A673 (cell line): ENCODE data around the gene IPO13. TPM values are rescaled to one million over a fixed set of nuclear protein-coding genes. Genes with fewer than 3 reads are reported as not detected.
A peak's percentile ranks its signal among the peaks of the same experiment; 100 is the strongest.

Experiments
- BruUV-seq: library from RNA; stranded (reverse); fragments of 400-500 nt; replicated peaks from 2 replicates; lab custom pipeline; 2021; lab: Mats Ljungman, UMichigan
- CTCF ChIA-PET: fragments of 300-600 bp; sonication (Branson Sonifier 250); formaldehyde crosslinking; loops from one replicate; lab custom pipeline; 2022; ENCODE audit warnings: antibody characterized with exemption; lab: Charles Lee
- POLR2A ChIA-PET: fragments of 300-600 bp; sonication (Branson Sonifier 250); formaldehyde crosslinking; loops from one replicate; lab custom pipeline; 2022; ENCODE audit warnings: antibody characterized with exemption; ENCODE audit not compliant: low non-redundant PET; lab: Charles Lee
- DNase-seq: peaks from one replicate; pipeline ENCODE4 v3.0.0-alpha.2; 2015; ENCODE audit warnings: low spot score
- H3K27ac ChIP-seq: fragments of 200-600 bp; sonication (generic); 2 replicates; pipeline ENCODE4 v1.5.1; 2016; ENCODE audit warnings: mixed run types, low read depth, mild to moderate bottlenecking, mixed read lengths, antibody characterized with exemption, low read length; ENCODE audit not compliant: poor library complexity, severe bottlenecking
- H3K27me3 ChIP-seq: fragments of 200-600 bp; sonication (generic); replicated peaks from 2 replicates; pipeline ENCODE4 v1.6.1; 2017; ENCODE audit warnings: mixed run types, low read depth, mild to moderate bottlenecking, mixed read lengths, antibody characterized with exemption, low read length; ENCODE audit not compliant: insufficient read depth, poor library complexity
- H3K36me3 ChIP-seq: fragments of 200-600 bp; sonication (generic); 2 replicates; pipeline ENCODE4 v1.6.1; 2016; ENCODE audit warnings: mixed run types, mild to moderate bottlenecking, mixed read lengths, antibody characterized with exemption, low read length; ENCODE audit not compliant: insufficient read depth, poor library complexity, severe bottlenecking
- H3K4me1 ChIP-seq: fragments of 200-600 bp; sonication (generic); 2 replicates; pipeline ENCODE4 v1.6.1; 2017; ENCODE audit warnings: mixed run types, mild to moderate bottlenecking, mixed read lengths, antibody characterized with exemption, low read length; ENCODE audit not compliant: insufficient read depth, poor library complexity, severe bottlenecking
- H3K4me3 ChIP-seq: fragments of 200-600 bp; sonication (generic); 2 replicates; pipeline ENCODE4 v1.5.1; 2016; ENCODE audit warnings: low read depth, mixed run types, mild to moderate bottlenecking, mixed read lengths, low read length; ENCODE audit not compliant: poor library complexity, severe bottlenecking
- H3K9me3 ChIP-seq: fragments of 200-600 bp; sonication (generic); 2 replicates; pipeline ENCODE4 v1.6.1; 2016; ENCODE audit warnings: mixed run types, low read depth, mild to moderate bottlenecking, mixed read lengths, antibody characterized with exemption, low read length; ENCODE audit not compliant: poor library complexity, severe bottlenecking
- CTCF ChIP-seq: fragments of 300-800, 200-600 bp; sonication (generic); conservative IDR thresholded peaks from 2 replicates; pipeline ENCODE4 v1.5.1; 2017; ENCODE audit warnings: low read depth, mild to moderate bottlenecking, antibody characterized with exemption, low read length, moderate library complexity, mixed read lengths
- EZH2 ChIP-seq: fragments of 200-600 bp; sonication (generic); IDR thresholded peaks from 2 replicates; pipeline ENCODE4 v1.6.1; 2017; ENCODE audit warnings: borderline replicate concordance, low read depth, mild to moderate bottlenecking, mixed read lengths, antibody characterized with exemption, low read length; ENCODE audit not compliant: poor library complexity, severe bottlenecking
- intact Hi-C: fragments of 100-400 bp; cut with micrococcal nuclease; formaldehyde crosslinking; loops from one replicate; pipeline ENCODE4 v1.10.0; 2022; ENCODE audit not compliant: unreplicated experiment
- total RNA-seq: library from RNA; stranded (reverse); gene quantifications from 2 replicates; pipeline ENCODE4 v1.2.3, GENCODE V29; 2021

The IPO13 gene
- total RNA-seq, 1 experiment from 2014 or later: 53.4 TPM

GRCh38 chr1:43912607-43913006, 34.1 kb upstream of the IPO13 start:
- BruUV-seq: no TSS peak
- intact Hi-C loops: no loop called here

GRCh38 chr1:43913051-43913501, 33.7 kb upstream of the IPO13 start:
- BruUV-seq: no TSS peak
- H3K27ac ChIP-seq: peak overlapping the region; percentile 90
- TF ChIP-seq CTCF (no peak), EZH2 (no peak)
- no peaks in the 10 kb centered on the region for H3K9me3 ChIP-seq
- H3K4me3 ChIP-seq: no peak overlapping the region
- no peaks in the 10 kb centered on the region for H3K36me3 ChIP-seq
- DNase-seq: no peak
- peaks cover 39% of the 10 kb centered on the region for H3K4me1 ChIP-seq
- POLR2A ChIA-PET: interaction anchor here (0.6 kb wide), 1 partner anchor 930 kb away, joined by 5 read pairs; no protein-coding TSS in a partner anchor
- H3K27me3 ChIP-seq: no peaks in the 10 kb centered on the region
- CTCF ChIA-PET: interaction anchor here (1.3 kb wide), 1 partner anchor 150 kb away, joined by 5 read pairs; no protein-coding TSS in a partner anchor
- intact Hi-C loops: no loop called here

More at GRCh38 chr1:43912607-43913006, 34.1 kb upstream of the IPO13 start:
- Histone ChIP-seq H3K27ac (peak overlapping the region; percentile 90), H3K4me3 (no peak overlapping the region), H3K27me3 (no peaks in the 10 kb centered on the region), H3K9me3 (no peaks in the 10 kb centered on the region), H3K4me1 (peaks cover 39% of the 10 kb centered on the region), H3K36me3 (no peaks in the 10 kb centered on the region)
- DNase-seq: no peak
- TF ChIP-seq EZH2: no peak
- TF ChIP-seq CTCF: no peak
- ChIA-PET POLR2A (no interaction called here), CTCF (interaction anchor here (1.3 kb wide), 1 partner anchor 149 kb away, joined by 5 read pairs; no protein-coding TSS in a partner anchor)

GRCh38 chr1:43913666-43914360, 32.9 kb upstream of the IPO13 start:
- Histone ChIP-seq H3K36me3 (no peaks in the 10 kb centered on the region), H3K27me3 (no peaks in the 10 kb centered on the region), H3K9me3 (no peaks in the 10 kb centered on the region), H3K27ac (peak overlapping the region; percentile 90), H3K4me3 (no peak overlapping the region), H3K4me1 (peaks cover 39% of the 10 kb centered on the region)
- DNase-seq: peak; percentile 91
- TF ChIP-seq CTCF (no peak), EZH2 (no peak)
- TSS peak; percentile 87 for BruUV-seq
- intact Hi-C loops: no loop called here
- CTCF ChIA-PET: interaction anchor here (0.8 to 1.0 kb wide), 2 partner anchors 17 to 20 kb away, joined by 3 to 4 read pairs; no protein-coding TSS in a partner anchor
- POLR2A ChIA-PET: no interaction called here
